H1 (cell line): Measurements from ENCODE around the gene HSD17B13. TPM values are rescaled to one million over a fixed set of nuclear protein-coding genes. Genes with fewer than 3 reads are reported as not detected.
A peak's percentile ranks its signal among the peaks of the same experiment; 100 is the strongest.

Experiments
- CTCF ChIA-PET: fragments of 300-600 bp; sonication (Branson Sonifier 250); formaldehyde crosslinking; loops from one replicate; lab custom pipeline; 2021; ENCODE audit not compliant: partially characterized antibody; lab: Charles Lee
- POLR2A ChIA-PET: fragments of 300-600 bp; sonication (Branson Sonifier 250); formaldehyde crosslinking; loops from one replicate; lab custom pipeline; 2021; ENCODE audit warnings: inconsistent platforms; ENCODE audit not compliant: partially characterized antibody; lab: Charles Lee
- DNase-seq, 2 experiments: peaks; one replicate each; pipeline versions ENCODE4 v3.0.0 to v3.0.0-alpha.2; 2010 to 2022; ENCODE audit warnings: low spot score in 2 of 2, low read depth in 1 of 2, mixed read lengths in 1 of 2
- FAIRE-seq: peaks from 2 replicates; lab custom pipeline; 2011; peaks lifted over from hg19 to GRCh38; lab: Jason Lieb, UNC
- H2AFZ ChIP-seq: 2 replicates; pipeline ENCODE4 v1.8.1; 2012; ENCODE audit warnings: low read length, inconsistent platforms
- H2AK5ac ChIP-seq: 2 replicates; pipeline ENCODE4 v1.6.1; 2013; ENCODE audit warnings: low read depth, low read length
- H2BK120ac ChIP-seq: replicated peaks from 2 replicates; pipeline ENCODE3; 2013; ENCODE audit warnings: low read depth, low read length, inconsistent platforms
- H2BK12ac ChIP-seq: 2 replicates; pipeline ENCODE4 v1.6.1; 2013; ENCODE audit warnings: low read depth, low read length
- H2BK15ac ChIP-seq: 2 replicates; pipeline ENCODE4 v1.6.1; 2013; ENCODE audit warnings: low read length
- H2BK20ac ChIP-seq: 2 replicates; pipeline ENCODE4 v1.6.1; 2013; ENCODE audit warnings: low read length
- H2BK5ac ChIP-seq: 2 replicates; pipeline ENCODE4 v1.6.1; 2013; ENCODE audit warnings: low read depth, low read length
- H3K14ac ChIP-seq: 2 replicates; pipeline ENCODE4 v1.6.1; 2013; ENCODE audit warnings: inconsistent platforms; ENCODE audit not compliant: insufficient read length
- H3K18ac ChIP-seq: 2 replicates; pipeline ENCODE4 v1.6.1; 2013; ENCODE audit warnings: low read length; ENCODE audit errors: extremely low read depth
- H3K23ac ChIP-seq: 2 replicates; pipeline ENCODE4 v1.6.1; 2013; ENCODE audit warnings: inconsistent platforms; ENCODE audit not compliant: insufficient read length
- H3K23me2 ChIP-seq: 2 replicates; pipeline ENCODE4 v1.6.1; 2013; ENCODE audit warnings: low read depth, low read length
- H3K27ac ChIP-seq: 2 replicates; pipeline ENCODE4 v1.6.1; 2011; ENCODE audit warnings: low read depth, low read length, inconsistent platforms
- H3K27me3 ChIP-seq, 4 experiments: replicated peaks in 1 of 4; 1 replicate in 1 of 4; 2 replicates in 3 of 4; pipeline versions ENCODE4 v1.6.1 to v1.8.1; 2011 to 2013; ENCODE audit warnings: low read length in 3 of 4, mild to moderate bottlenecking in 3 of 4, inconsistent platforms in 2 of 4, mixed read lengths in 2 of 4, moderate library complexity in 1 of 4; ENCODE audit not compliant: control insufficient read depth in 3 of 4, insufficient read depth in 3 of 4; ENCODE audit errors: extremely low read depth in 1 of 4
- H3K36me3 ChIP-seq, 4 experiments: 2 replicates each; pipeline versions ENCODE4 v1.6.1 to v1.8.1; 2011 to 2013; ENCODE audit warnings: mild to moderate bottlenecking in 4 of 4, low read length in 3 of 4, moderate library complexity in 2 of 4, control low read depth in 1 of 4, inconsistent platforms in 1 of 4; ENCODE audit not compliant: insufficient read depth in 4 of 4, control insufficient read depth in 2 of 4
- H3K4ac ChIP-seq: replicated peaks from 2 replicates; pipeline ENCODE3; 2013; ENCODE audit warnings: low read length, low read depth, mixed read lengths, inconsistent platforms; ENCODE audit not compliant: insufficient read length
- H3K4me1 ChIP-seq, 4 experiments: replicated peaks in 1 of 4; 1 replicate in 1 of 4; 2 replicates in 3 of 4; pipeline versions ENCODE4 v1.6.1 to v1.8.1; 2011 to 2013; ENCODE audit warnings: low read length in 3 of 4, inconsistent platforms in 2 of 4, mixed read lengths in 1 of 4; ENCODE audit not compliant: insufficient read depth in 4 of 4, control insufficient read depth in 3 of 4
- H3K4me2 ChIP-seq, 2 experiments: 2 replicates each; pipeline versions ENCODE4 v1.6.1 to v1.8.1; 2011 to 2013; ENCODE audit warnings: low read depth in 2 of 2, low read length in 2 of 2, control low read depth in 1 of 2, inconsistent platforms in 1 of 2, mild to moderate bottlenecking in 1 of 2; ENCODE audit not compliant: insufficient read depth in 1 of 2
- H3K4me3 ChIP-seq, 4 experiments: fragments of 200-600, 300-600 bp in 1 of 4; sonication (generic), shearing (Covaris generic), sonication (Bioruptor Twin) in 1 of 4; 2 replicates each; pipeline versions ENCODE4 v1.5.1 to v1.8.1; 2011 to 2016; ENCODE audit warnings: low read length in 4 of 4, low read depth in 3 of 4, control low read depth in 2 of 4, inconsistent platforms in 2 of 4, mild to moderate bottlenecking in 2 of 4, mixed read lengths in 1 of 4, moderate library complexity in 1 of 4; ENCODE audit not compliant: insufficient read depth in 2 of 4; ENCODE audit errors: extremely low read depth in 1 of 4
- H3K56ac ChIP-seq: replicated peaks from 2 replicates; pipeline ENCODE3; 2013; ENCODE audit warnings: low read depth, mild to moderate bottlenecking, mixed read lengths, low read length, inconsistent platforms; ENCODE audit not compliant: insufficient read length
- H3K79me1 ChIP-seq: 2 replicates; pipeline ENCODE4 v1.6.1; 2013; ENCODE audit warnings: low read depth, low read length, control low read depth
- H3K79me2 ChIP-seq, 2 experiments: 2 replicates each; pipeline versions ENCODE4 v1.6.1 to v1.8.1; 2012 to 2013; ENCODE audit warnings: low read length in 2 of 2, mild to moderate bottlenecking in 2 of 2, inconsistent platforms in 1 of 2; ENCODE audit not compliant: insufficient read depth in 2 of 2, control insufficient read depth in 1 of 2
- H3K9ac ChIP-seq, 4 experiments: replicated peaks in 1 of 4; 1 replicate in 1 of 4; 2 replicates in 3 of 4; pipeline versions ENCODE4 v1.6.1 to v1.8.1; 2011 to 2013; ENCODE audit warnings: low read depth in 3 of 4, low read length in 3 of 4, control low read depth in 2 of 4, mild to moderate bottlenecking in 2 of 4, moderate library complexity in 2 of 4, inconsistent platforms in 1 of 4; ENCODE audit errors: extremely low read depth in 1 of 4
- H3K9me3 ChIP-seq, 2 experiments: 2 replicates each; pipeline versions ENCODE4 v1.6.1 to v1.8.1; 2012 to 2013; ENCODE audit warnings: mild to moderate bottlenecking in 2 of 2, moderate library complexity in 2 of 2, control low read depth in 1 of 2, inconsistent platforms in 1 of 2, low read depth in 1 of 2, low read length in 1 of 2, mixed read lengths in 1 of 2; ENCODE audit not compliant: insufficient read depth in 2 of 2
- H4K20me1 ChIP-seq, 2 experiments: replicated peaks in 1 of 2; 2 replicates each; pipeline versions ENCODE3 to v1.8.1; 2011 to 2013; ENCODE audit warnings: inconsistent platforms in 2 of 2, low read length in 2 of 2, mild to moderate bottlenecking in 1 of 2; ENCODE audit not compliant: insufficient read depth in 2 of 2, control insufficient read depth in 1 of 2
- H4K5ac ChIP-seq: 2 replicates; pipeline ENCODE4 v1.6.1; 2013; ENCODE audit warnings: low read length, low read depth, mixed read lengths, inconsistent platforms; ENCODE audit not compliant: insufficient read length
- H4K8ac ChIP-seq: 2 replicates; pipeline ENCODE4 v1.8.0; 2013; ENCODE audit warnings: mild to moderate bottlenecking, moderate library complexity, low read length, inconsistent platforms; ENCODE audit not compliant: insufficient read depth; ENCODE audit errors: extremely low read depth
- H4K91ac ChIP-seq: replicated peaks from 2 replicates; pipeline ENCODE3; 2013; ENCODE audit warnings: low read length, mixed read lengths, inconsistent platforms; ENCODE audit not compliant: insufficient read length
- CBX5 ChIP-seq: fragments of 300-800, 300-1000 bp; sonication (generic); IDR thresholded peaks from 2 replicates; pipeline ENCODE4 v1.7.1; 2016; ENCODE audit warnings: antibody characterized with exemption, low read length, low read depth
- CBX8 ChIP-seq: fragments of 300-800, 300-1000 bp; sonication (generic); IDR thresholded peaks from 2 replicates; pipeline ENCODE4 v1.7.1; 2016; ENCODE audit warnings: low read depth, low read length, borderline replicate concordance
- CREB1 ChIP-seq: IDR thresholded peaks from 2 replicates; pipeline ENCODE4 v1.6.1; 2012; ENCODE audit warnings: inconsistent platforms
- GTF2F1 ChIP-seq: IDR thresholded peaks from 2 replicates; pipeline ENCODE4 v1.6.1; 2012; ENCODE audit warnings: low read depth, low read length, improper control_type of control experiment, borderline replicate concordance
- HDAC2 ChIP-seq, 2 experiments: fragments of 300-600 bp in 1 of 2; sonication (generic) in 1 of 2; IDR thresholded peaks; 2 replicates each; pipeline ENCODE4 v1.6.1; 2011 to 2012; ENCODE audit warnings: low read depth in 2 of 2, low read length in 2 of 2, mild to moderate bottlenecking in 2 of 2, moderate library complexity in 2 of 2, borderline replicate concordance in 1 of 2, inconsistent platforms in 1 of 2
- JUN ChIP-seq: IDR thresholded peaks from 2 replicates; pipeline ENCODE4 v1.6.1; 2011; ENCODE audit warnings: low read depth, mild to moderate bottlenecking, improper control_type of control experiment, low read length
- KDM5A ChIP-seq: fragments of 200-600 bp; IDR thresholded peaks from 2 replicates; pipeline ENCODE4 v1.7.1; 2012; ENCODE audit warnings: mild to moderate bottlenecking, low read length, inconsistent platforms, mixed read lengths
- POU5F1 ChIP-seq: IDR thresholded peaks from 2 replicates; pipeline ENCODE4 v1.6.1; 2011; ENCODE audit warnings: low read depth, mild to moderate bottlenecking, low read length, moderate library complexity
- WGBS, 2 experiments: shearing (Covaris generic) in 1 of 2; methylation state at CpG; one replicate each; pipeline versions ENCODE4 v1.1.6 to v1.1.7; 2013 to 2015; ENCODE audit warnings: low lambda C conversion rate in 2 of 2, mixed read lengths in 2 of 2, inconsistent platforms in 1 of 2, low coverage in 1 of 2, missing lambda C conversion rate in 1 of 2; ENCODE audit not compliant: insufficient replicate concordance in 2 of 2, insufficient coverage in 1 of 2, insufficient read length in 1 of 2; ENCODE audit errors: extremely low coverage in 1 of 2, missing lambda C conversion rate in 1 of 2; 5-methylcytosine and 5-hydroxymethylcytosine counted together
- polyA plus RNA-seq, 7 experiments: library from polyadenylated mRNA; depleted of rRNA in 3 of 7; stranded (reverse) in 5 of 7; unstranded in 2 of 7; fragments of >200 nt in 5 of 7; fragments of 200-250 nt in 2 of 7; gene quantifications; 1 replicate in 5 of 7; 2 replicates in 1 of 7; 4 replicates in 1 of 7; pipeline versions ENCODE4 v1.2.1 to v1.2.3, GENCODE V29; 2011 to 2013; ENCODE audit warnings: missing spikeins in 2 of 7, mixed read lengths in 2 of 7
- total RNA-seq: library from RNA; stranded (reverse); fragmentation: NEBNext Ultra II Directional; extraction: Animal tissue kit (Norgen Biotek cat#: 25700); gene quantifications from 2 replicates; pipeline ENCODE4 v1.2.1, GENCODE V29; 2021
- TF ChIP-seq, protein P1 (sequence below): IDR thresholded peaks from 2 replicates; pipeline ENCODE4 v1.6.1; 2011; ENCODE audit warnings: low read length, improper control_type of control experiment

Gene HSD17B13
- total and polyA plus RNA-seq, 2 of the 8 experiments (the other 6 are each of a cell fraction or from before 2014, with no cell fraction given), result 0.09 to 0.13 TPM

DNA sequence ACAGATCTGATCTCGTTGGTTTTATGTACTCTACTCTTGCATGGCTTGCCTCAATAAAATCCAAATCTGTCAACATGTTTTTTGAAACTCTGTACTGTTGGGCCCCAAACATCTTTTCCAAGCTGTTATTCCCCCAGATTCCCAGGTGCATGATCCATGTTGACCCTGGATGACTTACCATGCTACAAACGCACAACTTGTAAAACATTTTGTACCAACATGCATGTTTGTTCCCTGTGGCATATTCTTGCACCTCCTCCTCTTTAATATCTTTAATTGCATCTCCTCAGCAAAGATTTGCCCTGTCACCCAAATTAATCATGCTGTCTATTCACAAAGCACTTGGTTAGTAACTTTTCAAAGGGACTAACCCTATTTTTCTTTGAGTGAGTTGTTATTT, 24.3 kb downstream of the HSD17B13 start:
- no peak overlapping the region for H2BK15ac ChIP-seq
- no peaks in the 10 kb centered on the region for H3K9me3 ChIP-seq
- no peak overlapping the region for H3K14ac ChIP-seq
- H3K4me3 ChIP-seq, result no peak overlapping the region
- H4K20me1 ChIP-seq, result no peaks in the 10 kb centered on the region
- H2AK5ac ChIP-seq, result no peak overlapping the region
- H3K23me2 ChIP-seq, result no peaks in the 10 kb centered on the region
- no peak overlapping the region for H2BK5ac ChIP-seq
- H4K91ac ChIP-seq, result no peak overlapping the region
- no peaks in the 10 kb centered on the region for H3K27me3 ChIP-seq
- H2BK12ac ChIP-seq, result no peak overlapping the region
- POLR2A ChIA-PET, result no interaction called here
- no peak overlapping the region for H2BK120ac ChIP-seq
- no peaks in the 10 kb centered on the region for H3K79me1 ChIP-seq
- H2BK20ac ChIP-seq, result no peak overlapping the region
- DNase-seq (no peak), FAIRE-seq (no peak)
- CTCF ChIA-PET, result no interaction called here
- H3K18ac ChIP-seq, result no peak overlapping the region
- no peak overlapping the region for H3K56ac ChIP-seq
- no peak overlapping the region for H3K4ac ChIP-seq
- H3K4me2 ChIP-seq, result no peak overlapping the region
- H3K27ac ChIP-seq, result no peak overlapping the region
- H2AFZ ChIP-seq, result no peak overlapping the region
- H3K36me3 ChIP-seq, result no peaks in the 10 kb centered on the region
- peak overlapping the region in 1 of 4 experiments; percentile 13; a peak in 1 of 7 replicates for H3K9ac ChIP-seq
- H3K4me1 ChIP-seq, result no peaks in the 10 kb centered on the region
- no peaks in the 10 kb centered on the region for H3K79me2 ChIP-seq
- H3K23ac ChIP-seq, result no peak overlapping the region
- 88% methylated on average over 2 of the region's 2 CpGs; no CpG with 5 or more reads in 1 of the 2 experiments for WGBS, 2 experiments
- no peak overlapping the region for H4K8ac ChIP-seq
- H4K5ac ChIP-seq, result no peak overlapping the region
- TF ChIP-seq GTF2F1 (no peak), HDAC2 (IDR thresholded peaks at IDR 0.05; ENCODE audit: borderline replicate concordance in 1 of 2, low read depth in 2 of 2, low read length in 2 of 2) (no peak), KDM5A (no peak), POU5F1 (no peak), CREB1 (no peak), CBX8 (no peak), CBX5 (no peak), JUN (no peak)
- TF ChIP-seq, protein P1, sequence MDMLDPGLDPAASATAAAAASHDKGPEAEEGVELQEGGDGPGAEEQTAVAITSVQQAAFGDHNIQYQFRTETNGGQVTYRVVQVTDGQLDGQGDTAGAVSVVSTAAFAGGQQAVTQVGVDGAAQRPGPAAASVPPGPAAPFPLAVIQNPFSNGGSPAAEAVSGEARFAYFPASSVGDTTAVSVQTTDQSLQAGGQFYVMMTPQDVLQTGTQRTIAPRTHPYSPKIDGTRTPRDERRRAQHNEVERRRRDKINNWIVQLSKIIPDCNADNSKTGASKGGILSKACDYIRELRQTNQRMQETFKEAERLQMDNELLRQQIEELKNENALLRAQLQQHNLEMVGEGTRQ, result no peak
